Measurements from ENCODE around the gene TEX38.
A peak's percentile ranks its signal among the peaks of the same experiment; 100 is the strongest.
"Not testable (repeated sequence)": the region's sequence is repeated elsewhere in the genome, so short reads cannot be mapped to it uniquely, and the experiment has no call there.

The TEX38 gene

DNA sequence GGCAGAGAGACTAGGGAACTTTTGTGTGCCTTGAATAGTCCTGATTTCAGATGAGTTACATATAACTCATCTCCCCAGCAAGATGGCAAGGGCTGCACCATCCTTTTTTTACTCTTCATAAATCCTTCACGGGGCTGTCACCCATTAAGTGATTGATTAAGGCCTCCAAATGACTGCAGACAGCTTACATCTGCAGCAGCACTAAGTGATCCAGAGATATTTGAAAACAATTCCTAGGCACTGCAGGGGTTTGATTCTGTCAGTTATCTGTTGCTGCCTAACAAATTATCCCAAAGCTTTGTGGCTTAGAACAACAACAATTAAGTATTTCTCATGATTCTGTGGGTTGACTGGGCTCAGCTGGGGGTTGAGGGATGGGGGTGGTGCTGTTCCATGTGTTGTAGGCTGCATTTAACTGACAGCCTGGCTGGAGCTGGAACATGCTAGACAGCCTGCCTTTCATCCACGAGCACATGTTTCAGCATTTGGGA, 19.3 kb downstream of the TEX38 start:
- H3K4me2 ChIP-seq (ENCODE audit: low read length), result no peak overlapping the region
- no peaks in the 10 kb centered on the region for H3K27me3 ChIP-seq (ENCODE audit: control insufficient read depth, insufficient read depth, low read length)
- H3K9me3 ChIP-seq (replicated peaks; ENCODE audit: low read length), result no peaks in the 10 kb centered on the region
- peaks cover 9% of the 10 kb centered on the region for H3K4me1 ChIP-seq (ENCODE audit: control insufficient read depth, insufficient read depth, low read length)
- H3K36me3 ChIP-seq (ENCODE audit: insufficient read depth, low read length), result peaks cover 74% of the 10 kb centered on the region
- no peak overlapping the region for H3K4me3 ChIP-seq (ENCODE audit: low read length)
- no peak overlapping the region for H3K9ac ChIP-seq (ENCODE audit: low read depth, low read length)

DNA sequence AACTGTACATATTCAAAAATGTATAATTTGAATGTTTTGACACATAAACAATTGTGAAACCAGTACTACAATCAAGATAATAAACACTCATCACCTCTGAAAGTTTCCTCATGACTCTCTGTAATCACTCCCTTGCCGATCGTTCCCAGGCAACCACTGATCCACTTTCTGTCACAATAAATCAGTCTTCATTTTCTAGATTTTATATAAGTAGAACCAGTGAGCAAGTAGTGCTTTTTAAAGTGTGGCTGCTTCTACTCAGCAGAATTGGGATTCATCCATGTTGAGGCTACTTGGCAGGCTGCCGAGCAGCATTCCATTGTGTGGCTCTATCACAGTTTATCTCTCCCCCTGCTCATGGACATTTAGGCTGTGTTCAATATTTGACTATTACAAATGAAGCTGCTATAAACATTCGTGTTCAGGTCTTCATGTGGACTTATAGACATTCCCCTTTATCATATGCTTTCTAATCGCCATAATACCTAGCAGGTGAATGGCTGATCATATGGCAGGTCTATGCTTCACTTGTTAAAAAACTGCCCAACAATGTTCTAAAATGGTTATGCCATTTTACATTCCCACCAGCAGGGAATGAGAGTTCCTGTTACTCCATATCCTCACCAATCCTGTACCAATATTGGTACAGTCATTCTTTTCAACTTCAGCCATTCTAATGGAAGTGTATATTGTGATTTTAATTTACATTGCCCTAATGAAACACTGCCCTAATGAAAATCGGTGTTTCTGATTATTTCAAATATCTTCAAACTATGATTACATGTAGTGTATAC, 20.5 kb downstream of the TEX38 start:
- H3K4me2 ChIP-seq (ENCODE audit: low read length), result no peak overlapping the region
- H3K9ac ChIP-seq (ENCODE audit: low read depth, low read length), result no peak overlapping the region
- H3K4me3 ChIP-seq (ENCODE audit: low read length), result no peak overlapping the region
- no peaks in the 10 kb centered on the region for H3K27me3 ChIP-seq (ENCODE audit: control insufficient read depth, insufficient read depth, low read length)
- no peaks in the 10 kb centered on the region for H3K9me3 ChIP-seq (replicated peaks; ENCODE audit: low read length)
- H3K36me3 ChIP-seq (ENCODE audit: insufficient read depth, low read length), result peaks cover 70% of the 10 kb centered on the region
- peaks cover 8% of the 10 kb centered on the region for H3K4me1 ChIP-seq (ENCODE audit: control insufficient read depth, insufficient read depth, low read length)

DNA sequence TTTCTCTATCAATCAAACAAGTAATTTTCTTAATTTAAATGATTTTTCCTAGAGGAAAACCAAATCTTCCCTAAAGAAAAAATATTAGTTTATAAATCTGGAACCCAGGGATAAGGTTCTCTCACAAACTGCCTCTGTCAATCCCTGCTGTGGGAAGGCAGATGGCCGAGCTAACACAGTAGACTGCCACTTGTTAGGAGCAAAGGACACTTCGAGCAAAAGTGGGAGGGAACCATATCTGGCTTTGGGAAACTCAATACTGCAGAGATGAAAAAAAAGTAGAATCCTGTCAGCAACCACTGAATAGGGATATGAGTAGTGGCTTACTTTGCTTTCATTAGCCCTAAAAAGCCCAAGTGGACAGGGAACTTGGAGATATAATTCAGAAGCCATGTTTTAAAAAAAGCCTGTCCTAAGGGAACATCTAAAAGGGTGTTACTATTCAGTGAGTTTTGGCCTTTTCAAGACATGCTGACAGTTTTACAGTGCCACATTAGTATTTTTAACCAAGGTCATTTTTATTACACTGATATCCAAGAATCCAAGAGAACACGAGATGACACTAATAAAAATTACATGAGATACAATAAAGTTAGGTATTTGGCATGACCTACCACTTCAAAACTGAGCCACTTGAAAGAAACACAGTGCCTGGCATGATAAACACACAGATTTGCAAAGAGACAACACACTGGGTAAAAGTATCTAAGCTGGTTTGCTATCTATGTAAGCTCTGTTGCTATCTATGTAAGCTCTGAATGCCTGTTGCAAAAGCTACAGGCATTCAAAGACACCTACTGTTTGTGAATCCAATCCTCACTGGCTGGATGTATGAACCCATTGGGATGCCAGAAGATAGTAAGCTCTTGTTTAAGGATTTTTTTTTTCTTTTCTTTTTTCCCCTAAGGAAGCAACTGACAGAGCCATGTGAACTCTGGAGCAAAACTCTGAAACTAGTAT, 21.4 kb downstream of the TEX38 start:
- Histone ChIP-seq H3K9me3 (replicated peaks; ENCODE audit: low read length) (no peaks in the 10 kb centered on the region), H3K36me3 (ENCODE audit: insufficient read depth, low read length) (peaks cover 61% of the 10 kb centered on the region), H3K9ac (ENCODE audit: low read depth, low read length) (no peak overlapping the region), H3K4me2 (ENCODE audit: low read length) (no peak overlapping the region), H3K27me3 (ENCODE audit: control insufficient read depth, insufficient read depth, low read length) (no peaks in the 10 kb centered on the region), H3K4me1 (ENCODE audit: control insufficient read depth, insufficient read depth, low read length) (peaks cover 3% of the 10 kb centered on the region), H3K4me3 (ENCODE audit: low read length) (no peak overlapping the region)

DNA sequence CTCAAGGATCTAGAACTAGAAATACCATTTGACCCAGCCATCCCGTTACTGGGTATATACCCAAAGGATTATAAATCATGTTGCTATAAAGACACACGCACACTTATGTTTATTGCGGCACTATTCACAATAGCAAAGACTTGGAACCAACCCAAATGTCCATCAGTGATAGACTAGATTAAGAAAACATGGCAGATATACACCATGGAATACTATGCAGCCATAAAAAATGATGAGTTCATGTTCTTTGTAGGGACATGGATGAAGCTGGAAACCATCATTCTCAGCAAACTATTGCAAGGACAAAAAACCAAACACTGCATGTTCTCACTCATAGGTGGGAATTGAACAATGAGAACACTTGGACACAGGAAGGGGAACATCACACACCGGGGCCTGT, 23.0 kb downstream of the TEX38 start:
- peaks cover 52% of the 10 kb centered on the region for H3K36me3 ChIP-seq (ENCODE audit: insufficient read depth, low read length)
- H3K9me3 ChIP-seq (replicated peaks; ENCODE audit: low read length); H3K9ac ChIP-seq (ENCODE audit: low read depth, low read length); H3K4me3 ChIP-seq (ENCODE audit: low read length); H3K27me3 ChIP-seq (ENCODE audit: control insufficient read depth, insufficient read depth, low read length); H3K4me1 ChIP-seq (ENCODE audit: control insufficient read depth, insufficient read depth, low read length); H3K4me2 ChIP-seq (ENCODE audit: low read length): not testable (repeated sequence)

DNA sequence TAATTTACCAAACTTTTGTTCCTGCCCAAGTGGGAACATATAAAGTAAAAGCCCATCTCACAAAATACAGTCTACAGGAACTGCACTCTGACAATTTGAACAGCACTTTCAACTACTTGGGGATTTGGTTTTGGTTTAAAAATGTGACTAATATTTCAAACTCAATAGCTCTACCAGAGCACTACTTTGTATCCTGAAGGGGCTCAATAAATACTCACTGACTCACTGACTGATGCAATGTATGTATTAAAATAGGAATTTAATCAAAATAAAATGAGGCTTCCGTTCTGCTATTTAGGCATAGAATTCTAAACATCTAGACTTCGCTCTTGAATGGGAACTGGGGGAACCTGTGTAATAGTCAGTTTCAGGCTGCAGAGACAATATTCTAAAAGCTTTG, 25.4 kb downstream of the TEX38 start:
- H3K27me3 ChIP-seq (ENCODE audit: control insufficient read depth, insufficient read depth, low read length), result no peaks in the 10 kb centered on the region
- H3K9ac ChIP-seq (ENCODE audit: low read depth, low read length), result no peak overlapping the region
- H3K36me3 ChIP-seq (ENCODE audit: insufficient read depth, low read length), result peaks cover 40% of the 10 kb centered on the region
- H3K4me3 ChIP-seq (ENCODE audit: low read length), result no peak overlapping the region
- H3K9me3 ChIP-seq (replicated peaks; ENCODE audit: low read length), result no peaks in the 10 kb centered on the region
- H3K4me2 ChIP-seq (ENCODE audit: low read length), result no peak overlapping the region
- peaks cover 3% of the 10 kb centered on the region for H3K4me1 ChIP-seq (ENCODE audit: control insufficient read depth, insufficient read depth, low read length)

DNA sequence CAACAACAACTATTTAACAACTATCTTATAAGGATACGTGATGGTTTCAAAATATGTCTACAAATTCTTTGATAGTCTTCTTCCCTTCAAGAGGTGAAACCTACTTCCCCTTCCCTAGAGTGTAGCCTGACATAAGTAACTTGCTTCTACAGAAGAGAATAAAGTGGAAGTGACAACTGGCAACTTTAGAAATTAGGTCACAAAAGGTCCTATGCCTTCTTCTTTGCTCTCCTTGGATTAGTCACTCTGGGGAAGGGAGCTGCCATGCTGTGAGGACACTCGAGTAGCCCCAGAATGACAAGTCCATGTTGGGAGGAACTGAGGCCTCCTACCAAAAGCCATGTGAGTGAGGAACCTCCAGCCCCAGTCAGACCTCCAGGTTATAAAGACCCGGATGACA, 28.0 kb downstream of the TEX38 start:
- Histone ChIP-seq H3K4me1 (ENCODE audit: control insufficient read depth, insufficient read depth, low read length) (peaks cover 3% of the 10 kb centered on the region), H3K27me3 (ENCODE audit: control insufficient read depth, insufficient read depth, low read length) (no peaks in the 10 kb centered on the region), H3K9me3 (replicated peaks; ENCODE audit: low read length) (no peaks in the 10 kb centered on the region), H3K9ac (ENCODE audit: low read depth, low read length) (no peak overlapping the region), H3K4me3 (ENCODE audit: low read length) (no peak overlapping the region), H3K4me2 (ENCODE audit: low read length) (no peak overlapping the region), H3K36me3 (ENCODE audit: insufficient read depth, low read length) (peaks cover 58% of the 10 kb centered on the region)

DNA sequence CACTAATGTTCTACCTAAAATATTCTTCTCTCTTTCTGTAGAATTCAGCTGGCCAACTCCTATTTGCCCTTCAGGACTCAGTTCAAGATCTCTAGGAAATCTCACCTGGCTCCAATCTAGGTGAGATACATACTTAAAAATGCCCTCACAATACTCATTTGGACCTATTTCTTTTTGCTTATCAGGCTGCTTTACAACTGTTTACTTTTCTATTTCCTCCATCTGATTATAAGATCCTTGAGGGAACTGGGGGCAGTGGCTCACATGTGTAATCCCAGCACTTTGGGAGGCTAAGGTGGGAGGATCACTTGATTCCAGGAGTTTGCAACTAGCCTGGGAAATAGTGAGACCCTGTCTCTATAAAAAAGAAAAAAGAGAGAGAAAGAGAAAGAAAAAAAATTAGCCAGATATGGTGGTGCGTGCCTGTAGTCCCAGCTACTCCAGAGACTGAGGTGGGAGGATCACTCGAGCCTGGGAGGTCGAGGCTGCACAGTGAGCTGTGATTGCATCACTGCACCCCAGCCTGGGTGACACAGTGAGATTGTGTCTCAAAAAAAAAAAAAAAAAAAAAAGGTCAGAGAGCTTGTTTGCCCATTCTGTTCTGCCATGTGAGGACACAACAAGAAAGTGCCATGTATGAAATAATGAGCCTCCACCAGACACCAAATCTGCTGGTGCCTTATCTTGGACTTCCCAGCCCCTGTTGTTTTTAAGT, 32.4 kb downstream of the TEX38 start:
- Histone ChIP-seq H3K4me3 (ENCODE audit: low read length) (no peak overlapping the region), H3K36me3 (ENCODE audit: insufficient read depth, low read length) (peaks cover 73% of the 10 kb centered on the region), H3K27me3 (ENCODE audit: control insufficient read depth, insufficient read depth, low read length) (no peaks in the 10 kb centered on the region)

DNA sequence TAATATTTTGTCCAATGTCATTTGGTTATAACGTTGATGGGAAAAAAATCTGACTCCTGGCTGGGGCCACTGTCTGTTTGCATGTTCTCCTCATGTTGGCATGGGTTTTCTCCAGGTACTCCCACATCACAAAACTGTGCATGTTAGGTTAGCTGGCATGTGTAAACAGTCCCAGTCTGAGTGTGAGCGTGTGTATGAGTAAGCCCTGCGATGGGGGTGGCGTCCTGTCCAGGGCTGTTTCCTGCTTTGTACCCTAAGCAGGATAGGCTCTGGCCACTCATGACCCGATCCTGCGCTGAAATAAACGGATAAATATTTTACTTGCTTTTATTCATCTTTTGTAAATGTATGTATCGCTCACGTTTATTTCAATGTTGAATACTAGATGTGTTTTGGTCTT, 33.8 kb downstream of the TEX38 start:
- no peak overlapping the region for H3K4me3 ChIP-seq (ENCODE audit: low read length)
- no peak overlapping the region for H3K4me2 ChIP-seq (ENCODE audit: low read length)
- no peaks in the 10 kb centered on the region for H3K9me3 ChIP-seq (replicated peaks; ENCODE audit: low read length)
- H3K4me1 ChIP-seq (ENCODE audit: control insufficient read depth, insufficient read depth, low read length), result peaks cover 7% of the 10 kb centered on the region
- H3K27me3 ChIP-seq (ENCODE audit: control insufficient read depth, insufficient read depth, low read length), result no peaks in the 10 kb centered on the region
- H3K36me3 ChIP-seq (ENCODE audit: insufficient read depth, low read length), result peaks cover 73% of the 10 kb centered on the region
- H3K9ac ChIP-seq (ENCODE audit: low read depth, low read length), result no peak overlapping the region

More for the DNA sequence above, 32.4 kb downstream of the TEX38 start:
- Histone ChIP-seq H3K4me2 (ENCODE audit: low read length) (no peak overlapping the region), H3K4me1 (ENCODE audit: control insufficient read depth, insufficient read depth, low read length) (peaks cover 7% of the 10 kb centered on the region), H3K9me3 (replicated peaks; ENCODE audit: low read length) (no peaks in the 10 kb centered on the region), H3K9ac (ENCODE audit: low read depth, low read length) (no peak overlapping the region)

DNA sequence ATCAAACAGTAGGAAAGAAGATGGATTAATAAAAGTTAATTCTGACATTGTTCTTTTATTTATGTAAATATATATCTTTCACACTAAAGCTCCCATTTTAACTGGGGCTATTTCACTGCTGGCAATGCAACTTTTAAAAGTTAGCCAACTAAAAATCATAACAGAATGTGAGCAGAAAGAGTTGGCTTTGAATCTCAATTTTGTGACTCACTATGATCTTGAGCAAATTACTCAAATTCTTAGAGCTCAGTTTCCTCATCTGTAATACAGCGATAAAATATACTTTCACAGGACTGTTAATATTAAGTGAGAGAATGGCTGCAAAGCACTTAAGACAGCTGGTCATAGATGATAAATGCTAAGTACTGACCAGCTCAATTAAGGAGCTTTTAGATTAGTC, 36.5 kb downstream of the TEX38 start:
- Histone ChIP-seq H3K36me3 (ENCODE audit: insufficient read depth, low read length) (peaks cover 76% of the 10 kb centered on the region), H3K4me3 (ENCODE audit: low read length) (no peak overlapping the region), H3K4me1 (ENCODE audit: control insufficient read depth, insufficient read depth, low read length) (peaks cover 7% of the 10 kb centered on the region), H3K27me3 (ENCODE audit: control insufficient read depth, insufficient read depth, low read length) (no peaks in the 10 kb centered on the region), H3K9me3 (replicated peaks; ENCODE audit: low read length) (no peaks in the 10 kb centered on the region), H3K4me2 (ENCODE audit: low read length) (no peak overlapping the region), H3K9ac (ENCODE audit: low read depth, low read length) (no peak overlapping the region)

DNA sequence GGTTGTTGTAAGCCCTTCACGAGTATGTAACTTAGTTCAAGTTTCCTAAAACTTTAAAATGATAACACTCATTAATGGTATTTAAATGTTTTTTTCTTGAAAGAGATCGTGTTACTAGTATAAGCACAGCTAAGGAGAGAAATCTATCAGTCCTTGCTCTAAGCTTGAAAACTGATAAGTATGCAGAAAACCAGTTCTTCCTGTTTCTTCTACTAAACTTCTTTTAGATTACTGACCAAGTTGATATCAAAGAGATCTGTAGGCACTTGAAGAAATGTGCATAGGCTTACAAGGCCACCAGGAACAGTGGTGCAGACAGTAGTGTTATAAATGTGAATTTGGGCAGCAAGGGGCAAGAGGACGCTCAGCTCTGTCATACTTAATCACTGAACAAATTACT, 43.3 kb downstream of the TEX38 start:
- Histone ChIP-seq H3K27me3 (ENCODE audit: control insufficient read depth, insufficient read depth, low read length) (no peaks in the 10 kb centered on the region), H3K36me3 (ENCODE audit: insufficient read depth, low read length) (peaks cover 49% of the 10 kb centered on the region), H3K4me3 (ENCODE audit: low read length) (no peak overlapping the region), H3K9me3 (replicated peaks; ENCODE audit: low read length) (no peaks in the 10 kb centered on the region), H3K4me2 (ENCODE audit: low read length) (no peak overlapping the region), H3K9ac (ENCODE audit: low read depth, low read length) (no peak overlapping the region), H3K4me1 (ENCODE audit: control insufficient read depth, insufficient read depth, low read length) (peaks cover 24% of the 10 kb centered on the region)

DNA sequence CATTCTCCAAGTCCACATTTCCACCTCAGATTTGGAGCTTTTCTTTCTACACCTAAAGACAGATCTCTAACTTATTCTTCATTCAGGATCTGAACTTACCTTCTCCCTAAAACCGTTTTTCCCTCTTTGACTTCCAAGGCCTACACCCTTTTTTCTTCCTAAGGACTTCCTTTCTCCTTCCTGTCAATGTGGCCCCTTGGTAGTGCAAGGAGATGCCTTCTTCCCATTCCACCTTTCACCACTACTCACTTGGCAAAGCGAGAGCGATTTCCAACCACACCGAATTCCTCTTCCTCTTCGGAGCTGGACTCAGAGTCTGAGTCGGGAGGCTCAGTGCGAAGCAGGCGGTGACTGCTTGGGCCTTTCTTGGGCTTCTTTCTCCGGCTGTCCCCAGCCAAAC, 46.0 kb downstream of the TEX38 start:
- Histone ChIP-seq H3K4me3 (ENCODE audit: low read length) (peak overlapping the region; percentile 78), H3K4me1 (ENCODE audit: control insufficient read depth, insufficient read depth, low read length) (peaks cover 24% of the 10 kb centered on the region), H3K36me3 (ENCODE audit: insufficient read depth, low read length) (peaks cover 27% of the 10 kb centered on the region), H3K27me3 (ENCODE audit: control insufficient read depth, insufficient read depth, low read length) (peaks cover 8% of the 10 kb centered on the region), H3K9ac (ENCODE audit: low read depth, low read length) (peak overlapping the region; percentile 96), H3K4me2 (ENCODE audit: low read length) (peak overlapping the region; percentile 99), H3K9me3 (replicated peaks; ENCODE audit: low read length) (no peaks in the 10 kb centered on the region)

All from skeletal muscle satellite cell (primary cell).